Measurements from ENCODE around the gene ADCY9. TPM values are rescaled to one million over a fixed set of nuclear protein-coding genes. Genes with fewer than 3 reads are reported as not detected.

Gene ADCY9
- polyA plus RNA-seq, 1 experiment = 16.0 TPM

- no peaks in the 10 kb centered on the region for H3K9me3 ChIP-seq (ENCODE audit: control insufficient read depth, insufficient read depth, low read length)
- H3K27me3 ChIP-seq (ENCODE audit: control insufficient read depth, insufficient read depth, low read length) = no peaks in the 10 kb centered on the region
- DNase-seq (ENCODE audit: low read depth, low spot score) = no peak
- H3K27ac ChIP-seq (ENCODE audit: low read depth, low read length) = no peak overlapping the region
- POLR2A ChIA-PET = interaction anchor here (0.6 kb wide), 1 partner anchor 74 kb away, joined by 4 read pairs; no protein-coding TSS in a partner anchor
- CTCF ChIA-PET = no interaction called here
- TF ChIP-seq CTCF (IDR thresholded peaks at IDR 0.05; ENCODE audit: low read depth, low read length) = no peak
- H3K4me3 ChIP-seq (ENCODE audit: low read depth, low read length) = no peak overlapping the region
Observed at GRCh38 chr16:3979518-3979917, 136.7 kb downstream of the ADCY9 start.

- ChIA-PET CTCF (no interaction called here), POLR2A (no interaction called here)
- no peak for DNase-seq (ENCODE audit: low read depth, low spot score)
- Histone ChIP-seq H3K27ac (ENCODE audit: low read depth, low read length) (no peak overlapping the region), H3K9me3 (ENCODE audit: control insufficient read depth, insufficient read depth, low read length) (no peaks in the 10 kb centered on the region), H3K27me3 (ENCODE audit: control insufficient read depth, insufficient read depth, low read length) (no peaks in the 10 kb centered on the region), H3K4me3 (ENCODE audit: low read depth, low read length) (no peak overlapping the region)
- TF ChIP-seq CTCF (IDR thresholded peaks at IDR 0.05; ENCODE audit: low read depth, low read length) = no peak
Observed at GRCh38 chr16:3979070-3979469, 137.2 kb downstream of the ADCY9 start.

- ChIA-PET POLR2A (no interaction called here), CTCF (interaction anchor here (0.6 kb wide), 1 partner anchor 82 kb away, joined by 3 read pairs; no protein-coding TSS in a partner anchor)
- H3K9me3 ChIP-seq (ENCODE audit: control insufficient read depth, insufficient read depth, low read length) = no peaks in the 10 kb centered on the region
- no peak overlapping the region for H3K27ac ChIP-seq (ENCODE audit: low read depth, low read length)
- DNase-seq (ENCODE audit: low read depth, low spot score) = no peak
- no peak for TF ChIP-seq CTCF (IDR thresholded peaks at IDR 0.05; ENCODE audit: low read depth, low read length)
- H3K4me3 ChIP-seq (ENCODE audit: low read depth, low read length) = no peak overlapping the region
- H3K27me3 ChIP-seq (ENCODE audit: control insufficient read depth, insufficient read depth, low read length) = no peaks in the 10 kb centered on the region
Observed at GRCh38 chr16:3977376-3977775, 138.9 kb downstream of the ADCY9 start.

- POLR2A ChIA-PET = no interaction called here
- CTCF ChIA-PET = interaction anchor here (0.6 to 1.1 kb wide), 2 partner anchors 75 to 279 kb away, joined by 3 to 5 read pairs; no protein-coding TSS in a partner anchor
Observed at GRCh38 chr16:3974751-3975150, 141.5 kb downstream of the ADCY9 start.

GRCh38 chr16:3971706-3972105, 144.5 kb downstream of the ADCY9 start:
- Histone ChIP-seq H3K27ac (ENCODE audit: low read depth, low read length) (peak overlapping the region; percentile 84), H3K9me3 (ENCODE audit: control insufficient read depth, insufficient read depth, low read length) (peaks cover 2% of the 10 kb centered on the region), H3K4me3 (ENCODE audit: low read depth, low read length) (no peak overlapping the region), H3K27me3 (ENCODE audit: control insufficient read depth, insufficient read depth, low read length) (no peaks in the 10 kb centered on the region)
- no peak for DNase-seq (ENCODE audit: low read depth, low spot score)
- POLR2A ChIA-PET = interaction anchor here (0.6 to 1.2 kb wide), 3 partner anchors 10 to 91 kb away, joined by 3 to 4 read pairs (median 4); no protein-coding TSS in a partner anchor
- CTCF ChIA-PET = interaction anchor here (1.4 kb wide), 1 partner anchor 32 kb away, joined by 4 read pairs; no protein-coding TSS in a partner anchor
- TF ChIP-seq CTCF (IDR thresholded peaks at IDR 0.05; ENCODE audit: low read depth, low read length) = no peak

More at GRCh38 chr16:3974751-3975150, 141.5 kb downstream of the ADCY9 start:
- no peak overlapping the region for H3K4me3 ChIP-seq (ENCODE audit: low read depth, low read length)
- no peak overlapping the region for H3K27ac ChIP-seq (ENCODE audit: low read depth, low read length)
- no peaks in the 10 kb centered on the region; the same call in 1 of the 2 replicates for H3K9me3 ChIP-seq (ENCODE audit: control insufficient read depth, insufficient read depth, low read length)
- no peak for TF ChIP-seq CTCF (IDR thresholded peaks at IDR 0.05; ENCODE audit: low read depth, low read length)
- no peaks in the 10 kb centered on the region for H3K27me3 ChIP-seq (ENCODE audit: control insufficient read depth, insufficient read depth, low read length)
- no peak for DNase-seq (ENCODE audit: low read depth, low spot score)

Data from AG04450 (cell line).